Fibroblast of lung (primary cell): ENCODE results near the gene U2AF2. TPM values are rescaled to one million over a fixed set of nuclear protein-coding genes. Genes with fewer than 3 reads are reported as not detected.
A peak's percentile ranks its signal among the peaks of the same experiment; 100 is the strongest.

Source experiments
- DNase-seq, 2 donors: peaks; one replicate each; pipeline versions ENCODE4 v3.0.0 to v3.0.0-alpha.2; 2010; ENCODE audit warnings: low read depth in 2 of 2
- H2AFZ ChIP-seq: 2 replicates; pipeline ENCODE4 v1.5.1; 2012; ENCODE audit warnings: low read length, control low read depth, inconsistent platforms
- H3K27ac ChIP-seq: 2 replicates; pipeline ENCODE4 v1.5.1; 2011; ENCODE audit warnings: low read length, control low read depth; ENCODE audit not compliant: insufficient read depth
- H3K27me3 ChIP-seq: 2 replicates; pipeline ENCODE4 v1.5.1; 2011; ENCODE audit warnings: mild to moderate bottlenecking, low read length; ENCODE audit not compliant: control insufficient read depth, insufficient read depth
- H3K36me3 ChIP-seq: 2 replicates; pipeline ENCODE4 v1.5.1; 2011; ENCODE audit warnings: low read length; ENCODE audit not compliant: control insufficient read depth, insufficient read depth
- H3K4me1 ChIP-seq: 2 replicates; pipeline ENCODE4 v1.5.1; 2011; ENCODE audit warnings: low read length; ENCODE audit not compliant: control insufficient read depth, insufficient read depth; ENCODE audit errors: extremely low read depth
- H3K4me2 ChIP-seq: 2 replicates; pipeline ENCODE4 v1.5.1; 2011; ENCODE audit warnings: low read length, control low read depth; ENCODE audit not compliant: insufficient read depth; ENCODE audit errors: extremely low read depth
- H3K4me3 ChIP-seq, 4 experiments: fragments of 200-600 bp in 1 of 4; sonication (generic) in 1 of 4; replicated peaks in 1 of 4; 2 replicates each; pipeline ENCODE4 v1.5.1; 2011 to 2016; ENCODE audit warnings: low read length in 4 of 4, low read depth in 3 of 4, mild to moderate bottlenecking in 3 of 4, control low read depth in 2 of 4, inconsistent platforms in 1 of 4, mixed read lengths in 1 of 4; ENCODE audit not compliant: insufficient read depth in 1 of 4; ENCODE audit errors: control extremely low read depth in 1 of 4
- H3K79me2 ChIP-seq: 2 replicates; pipeline ENCODE4 v1.5.1; 2012; ENCODE audit warnings: mild to moderate bottlenecking, low read length, inconsistent platforms; ENCODE audit not compliant: control insufficient read depth, insufficient read depth
- H3K9ac ChIP-seq: 2 replicates; pipeline ENCODE4 v1.5.1; 2011; ENCODE audit warnings: mild to moderate bottlenecking, low read length, control low read depth; ENCODE audit not compliant: insufficient read depth
- H3K9me3 ChIP-seq: 2 replicates; pipeline ENCODE4 v1.5.1; 2012; ENCODE audit warnings: low read depth, low read length; ENCODE audit not compliant: control insufficient read depth, insufficient read depth
- H4K20me1 ChIP-seq: 2 replicates; pipeline ENCODE4 v1.5.1; 2011; ENCODE audit warnings: low read length; ENCODE audit not compliant: control insufficient read depth, insufficient read depth; ENCODE audit errors: extremely low read depth
- EZH2 ChIP-seq: IDR thresholded peaks from 2 replicates; pipeline ENCODE4 v1.5.1; 2012; ENCODE audit warnings: low read length, control low read depth, mild to moderate bottlenecking; ENCODE audit errors: missing control alignments
- polyA plus RNA-seq, 2 donors: library from polyadenylated mRNA; depleted of rRNA in 1 of 2; stranded (reverse) in 1 of 2; unstranded in 1 of 2; fragments of >200 nt; gene quantifications; 2 replicates each; pipeline ENCODE4 v1.2.1, GENCODE V29; 2011 to 2012; ENCODE audit warnings: missing spikeins in 1 of 2
- total RNA-seq: library from RNA; depleted of rRNA; stranded (reverse); fragments of >200 nt; gene quantifications from 2 replicates; pipeline ENCODE4 v1.2.1, GENCODE V29; 2014
- TF ChIP-seq, protein P1 (sequence below), 2 donors: IDR thresholded peaks in 1 of 2; conservative IDR thresholded peaks in 1 of 2; 1 replicate in 1 of 2; 2 replicates in 1 of 2; pipeline ENCODE4 v1.5.1; 2011 to 2012; ENCODE audit warnings: low read length in 2 of 2, control low read depth in 1 of 2, inconsistent platforms in 1 of 2, low read depth in 1 of 2, mild to moderate bottlenecking in 1 of 2

Gene U2AF2
- total and polyA plus RNA-seq, 2 donors (not counting 1 experiment from before 2014, with no cell fraction given) = 53.5 to 84.1 TPM

DNA sequence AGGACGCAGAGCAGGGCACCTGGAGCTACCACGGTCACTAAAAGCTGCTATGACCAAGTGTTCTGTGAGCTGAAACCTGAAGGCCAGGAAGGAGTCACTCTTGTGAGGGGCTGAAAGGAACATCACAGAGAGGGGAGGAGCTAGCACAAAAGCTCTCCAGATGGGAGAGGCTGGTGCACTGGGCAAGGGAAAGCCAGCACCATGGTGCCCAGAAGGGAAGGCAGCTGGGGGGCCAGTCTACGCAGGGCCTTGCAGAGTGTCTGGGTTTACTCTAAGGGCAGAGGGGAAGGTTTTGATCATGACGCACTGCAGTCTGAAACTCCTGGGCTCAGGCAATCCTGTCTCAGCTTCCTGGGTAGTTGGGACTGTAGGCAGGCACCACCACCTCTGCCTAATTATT lies 18.1 kb upstream of the U2AF2 start:
- H3K36me3 ChIP-seq = peaks cover 5% of the 10 kb centered on the region
- H4K20me1 ChIP-seq = no peaks in the 10 kb centered on the region
- no peak overlapping the region for H3K4me2 ChIP-seq
- peak overlapping the region in 1 of 4 experiments; percentile 99 for H3K4me3 ChIP-seq
- H3K9ac ChIP-seq = no peak overlapping the region
- H3K27ac ChIP-seq = no peak overlapping the region
- H3K4me1 ChIP-seq = peaks cover 12% of the 10 kb centered on the region
- no peaks in the 10 kb centered on the region for H3K27me3 ChIP-seq
- no peaks in the 10 kb centered on the region for H3K9me3 ChIP-seq
- TF ChIP-seq, protein P1, sequence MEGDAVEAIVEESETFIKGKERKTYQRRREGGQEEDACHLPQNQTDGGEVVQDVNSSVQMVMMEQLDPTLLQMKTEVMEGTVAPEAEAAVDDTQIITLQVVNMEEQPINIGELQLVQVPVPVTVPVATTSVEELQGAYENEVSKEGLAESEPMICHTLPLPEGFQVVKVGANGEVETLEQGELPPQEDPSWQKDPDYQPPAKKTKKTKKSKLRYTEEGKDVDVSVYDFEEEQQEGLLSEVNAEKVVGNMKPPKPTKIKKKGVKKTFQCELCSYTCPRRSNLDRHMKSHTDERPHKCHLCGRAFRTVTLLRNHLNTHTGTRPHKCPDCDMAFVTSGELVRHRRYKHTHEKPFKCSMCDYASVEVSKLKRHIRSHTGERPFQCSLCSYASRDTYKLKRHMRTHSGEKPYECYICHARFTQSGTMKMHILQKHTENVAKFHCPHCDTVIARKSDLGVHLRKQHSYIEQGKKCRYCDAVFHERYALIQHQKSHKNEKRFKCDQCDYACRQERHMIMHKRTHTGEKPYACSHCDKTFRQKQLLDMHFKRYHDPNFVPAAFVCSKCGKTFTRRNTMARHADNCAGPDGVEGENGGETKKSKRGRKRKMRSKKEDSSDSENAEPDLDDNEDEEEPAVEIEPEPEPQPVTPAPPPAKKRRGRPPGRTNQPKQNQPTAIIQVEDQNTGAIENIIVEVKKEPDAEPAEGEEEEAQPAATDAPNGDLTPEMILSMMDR (conservative IDR thresholded peaks at IDR 0.05 in 1 of 2, IDR thresholded peaks at IDR 0.05 in 1 of 2; ENCODE audit: low read depth in 1 of 2, low read length in 2 of 2) = no peak
- no peak for TF ChIP-seq EZH2
- peaks cover 42% of the 10 kb centered on the region for H3K79me2 ChIP-seq
- DNase-seq = no peak
- H2AFZ ChIP-seq = no peak overlapping the region

DNA sequence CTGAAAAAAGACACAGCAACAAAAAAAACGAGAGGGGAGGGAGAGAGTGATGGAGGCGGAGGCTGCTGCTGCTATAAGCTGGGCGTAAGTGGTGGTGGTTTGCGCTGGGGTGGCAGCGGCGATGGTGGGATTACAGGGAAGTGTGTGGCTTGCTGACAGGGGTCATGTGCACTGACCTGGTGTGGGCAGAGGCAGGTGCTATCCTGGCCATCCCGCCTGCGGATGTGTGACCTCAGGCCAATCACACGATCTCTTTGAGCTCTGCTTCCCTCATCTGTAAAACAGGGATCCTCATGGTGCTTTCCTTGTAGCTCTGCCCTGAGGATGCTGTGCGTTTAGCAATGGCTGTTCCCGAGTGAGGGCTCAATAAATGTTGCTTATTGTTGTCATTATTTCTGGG lies 17.3 kb upstream of the U2AF2 start:
- Histone ChIP-seq H3K9me3 (no peaks in the 10 kb centered on the region), H3K27me3 (no peaks in the 10 kb centered on the region), H3K4me2 (no peak overlapping the region), H3K4me3 (no peak overlapping the region), H2AFZ (no peak overlapping the region), H3K79me2 (peaks cover 45% of the 10 kb centered on the region), H3K27ac (no peak overlapping the region), H4K20me1 (no peaks in the 10 kb centered on the region), H3K4me1 (peaks cover 12% of the 10 kb centered on the region), H3K36me3 (peaks cover 5% of the 10 kb centered on the region), H3K9ac (no peak overlapping the region)
- no peak for DNase-seq
- TF ChIP-seq, protein P1 (conservative IDR thresholded peaks at IDR 0.05 in 1 of 2, IDR thresholded peaks at IDR 0.05 in 1 of 2; ENCODE audit: low read depth in 1 of 2, low read length in 2 of 2) = no peak
- no peak for TF ChIP-seq EZH2

DNA sequence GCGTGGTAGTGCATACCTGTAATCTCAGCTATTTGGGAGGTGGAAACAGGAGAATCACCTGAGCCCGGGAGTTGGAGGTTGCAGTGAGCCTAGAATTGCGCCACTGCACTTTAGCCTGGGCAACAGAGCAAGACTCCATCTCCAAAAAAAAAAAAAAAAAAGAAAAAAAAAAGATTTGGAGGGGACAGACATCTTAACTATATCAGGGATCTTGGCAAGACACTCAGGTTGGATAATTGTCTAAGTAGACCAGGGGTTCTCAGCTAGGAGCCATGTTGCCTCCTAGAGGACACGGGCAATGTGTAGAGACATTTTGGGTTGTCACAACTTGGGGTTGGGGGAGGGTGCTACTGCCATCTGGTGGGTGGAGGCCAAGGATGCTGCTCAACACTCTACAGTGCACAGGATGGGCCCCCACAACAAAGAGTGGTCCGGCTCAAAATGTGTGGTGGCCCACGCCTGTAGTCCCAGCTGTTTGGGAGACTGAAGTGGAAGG lies 15.9 kb upstream of the U2AF2 start:
- no peak overlapping the region for H3K27ac ChIP-seq
- H2AFZ ChIP-seq = no peak overlapping the region
- H3K4me3 ChIP-seq = no peak overlapping the region
- H3K4me2 ChIP-seq = no peak overlapping the region
- TF ChIP-seq EZH2 = no peak
- TF ChIP-seq, protein P1 (conservative IDR thresholded peaks at IDR 0.05 in 1 of 2, IDR thresholded peaks at IDR 0.05 in 1 of 2; ENCODE audit: low read depth in 1 of 2, low read length in 2 of 2) = peak; percentile 46 to 48
- H4K20me1 ChIP-seq = no peaks in the 10 kb centered on the region
- peak; percentile 28 to 33 for DNase-seq
- peaks cover 5% of the 10 kb centered on the region for H3K36me3 ChIP-seq
- H3K79me2 ChIP-seq = peaks cover 52% of the 10 kb centered on the region
- H3K9me3 ChIP-seq = no peaks in the 10 kb centered on the region
- no peaks in the 10 kb centered on the region for H3K27me3 ChIP-seq
- H3K9ac ChIP-seq = no peak overlapping the region
- peaks cover 19% of the 10 kb centered on the region for H3K4me1 ChIP-seq
